Testis (tissue), 2 donors: Measurements from ENCODE around the gene SEMA6A.

Experiments
- POLR2A ChIP-seq: fragments of 450-650 bp; IDR thresholded peaks from one replicate; pipeline ENCODE4 v1.6.1; 2017; ENCODE audit warnings: antibody characterized with exemption, mild to moderate bottlenecking, moderate library complexity
- TF ChIP-seq, protein P1 (sequence below), 3 experiments: fragments of 450-650 bp in 2 of 3; fragments of 200-600 bp in 1 of 3; sonication (generic) in 1 of 3; IDR thresholded peaks; one replicate each; pipeline ENCODE4 v1.5.1; 2016 to 2019; ENCODE audit warnings: antibody characterized with exemption in 3 of 3, mild to moderate bottlenecking in 2 of 3, moderate library complexity in 1 of 3

DNA sequence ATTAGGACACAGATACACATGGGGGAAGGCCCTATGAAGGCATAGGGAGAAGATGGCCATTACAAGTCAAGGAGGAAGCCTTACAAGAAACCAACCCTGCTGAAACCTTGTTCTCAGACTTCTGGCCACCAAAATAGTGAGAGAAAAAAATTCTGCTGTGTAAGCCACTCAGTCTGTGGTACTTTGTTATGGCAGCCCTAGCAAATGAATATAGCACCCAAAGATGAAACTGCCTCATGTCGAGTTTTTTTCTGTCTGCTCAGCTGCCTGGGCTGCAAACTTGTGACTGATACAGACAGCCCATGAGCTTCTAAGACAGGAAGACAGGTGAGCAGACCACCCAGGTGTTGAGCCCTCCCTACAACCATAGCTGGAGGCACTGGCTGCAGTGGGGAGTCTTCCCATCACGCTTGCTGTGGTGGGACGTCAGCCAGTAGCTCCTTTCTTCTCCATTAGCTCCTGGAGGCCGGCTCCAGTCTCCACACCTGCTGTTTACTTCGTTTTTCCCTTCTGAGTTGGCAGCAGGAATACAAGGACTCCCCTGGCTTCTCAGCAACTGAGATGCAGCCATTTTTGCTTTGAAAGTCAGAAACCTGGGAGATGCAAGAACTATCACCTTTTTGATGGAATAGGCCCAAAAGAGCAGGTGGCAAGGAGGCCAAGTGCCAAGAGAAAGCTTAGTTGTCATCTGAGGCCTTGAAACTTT lies 164.9 kb downstream of the SEMA6A start:
- TF ChIP-seq, protein P1, sequence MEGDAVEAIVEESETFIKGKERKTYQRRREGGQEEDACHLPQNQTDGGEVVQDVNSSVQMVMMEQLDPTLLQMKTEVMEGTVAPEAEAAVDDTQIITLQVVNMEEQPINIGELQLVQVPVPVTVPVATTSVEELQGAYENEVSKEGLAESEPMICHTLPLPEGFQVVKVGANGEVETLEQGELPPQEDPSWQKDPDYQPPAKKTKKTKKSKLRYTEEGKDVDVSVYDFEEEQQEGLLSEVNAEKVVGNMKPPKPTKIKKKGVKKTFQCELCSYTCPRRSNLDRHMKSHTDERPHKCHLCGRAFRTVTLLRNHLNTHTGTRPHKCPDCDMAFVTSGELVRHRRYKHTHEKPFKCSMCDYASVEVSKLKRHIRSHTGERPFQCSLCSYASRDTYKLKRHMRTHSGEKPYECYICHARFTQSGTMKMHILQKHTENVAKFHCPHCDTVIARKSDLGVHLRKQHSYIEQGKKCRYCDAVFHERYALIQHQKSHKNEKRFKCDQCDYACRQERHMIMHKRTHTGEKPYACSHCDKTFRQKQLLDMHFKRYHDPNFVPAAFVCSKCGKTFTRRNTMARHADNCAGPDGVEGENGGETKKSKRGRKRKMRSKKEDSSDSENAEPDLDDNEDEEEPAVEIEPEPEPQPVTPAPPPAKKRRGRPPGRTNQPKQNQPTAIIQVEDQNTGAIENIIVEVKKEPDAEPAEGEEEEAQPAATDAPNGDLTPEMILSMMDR (IDR thresholded peaks at IDR 0.05), result no peak
- no peak for TF ChIP-seq POLR2A
